Right ventricle myocardium superior (tissue), 1 donor: Measurements from ENCODE around the gene CUL5. TPM values are rescaled to one million over a fixed set of nuclear protein-coding genes. Genes with fewer than 3 reads are reported as not detected.

Experiments used
- ATAC-seq: fragments of 200-7000 bp; cut with Tn5 transposase; one replicate; pipeline ENCODE4 v1.9.1; 2020; ENCODE audit warnings: mild to moderate bottlenecking; ENCODE audit not compliant: poor library complexity
- DNase-seq: peaks from one replicate; pipeline ENCODE4 v3.0.0-alpha.2; 2020
- intact Hi-C: fragments of 100-400 bp; cut with DNase I; formaldehyde crosslinking; loops from one replicate; pipeline ENCODE4 v1.11.2; 2022
- total RNA-seq: library from RNA; stranded (reverse); fragmentation: NEBNext Ultra II Directional; extraction: Animal tissue kit (Norgen Biotek cat#: 25700); gene quantifications from one replicate; pipeline ENCODE4 v1.2.1, GENCODE V29; 2021
- donor health status: DM: no; HTN: yes; CAD: no; lungs with severe emphysema.

CUL5 gene
- total RNA-seq, 1 donor from 2014 or later = 37.6 TPM

DNA sequence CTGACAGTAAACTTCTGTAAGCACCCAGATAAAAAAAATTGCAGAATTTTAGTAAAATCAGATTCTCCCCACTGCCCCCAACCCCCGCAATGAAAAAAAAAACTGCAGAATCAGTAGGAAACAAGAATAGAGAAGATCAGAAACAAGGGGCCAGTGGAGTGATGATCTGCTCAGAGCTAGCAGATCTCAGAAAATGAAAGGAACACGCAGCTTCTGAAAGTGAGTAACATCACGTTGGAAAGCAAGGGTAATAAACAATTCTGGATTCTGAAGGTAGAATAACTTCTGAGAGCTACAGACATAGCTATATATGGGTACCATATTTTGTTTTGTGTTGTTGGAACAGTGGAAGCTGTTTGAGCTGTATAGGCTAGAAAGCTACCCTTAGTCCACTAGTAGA, 135.9 kb downstream of the CUL5 start:
- no peak for DNase-seq
- intact Hi-C loops = no loop called here
- ATAC-seq = no peak

DNA sequence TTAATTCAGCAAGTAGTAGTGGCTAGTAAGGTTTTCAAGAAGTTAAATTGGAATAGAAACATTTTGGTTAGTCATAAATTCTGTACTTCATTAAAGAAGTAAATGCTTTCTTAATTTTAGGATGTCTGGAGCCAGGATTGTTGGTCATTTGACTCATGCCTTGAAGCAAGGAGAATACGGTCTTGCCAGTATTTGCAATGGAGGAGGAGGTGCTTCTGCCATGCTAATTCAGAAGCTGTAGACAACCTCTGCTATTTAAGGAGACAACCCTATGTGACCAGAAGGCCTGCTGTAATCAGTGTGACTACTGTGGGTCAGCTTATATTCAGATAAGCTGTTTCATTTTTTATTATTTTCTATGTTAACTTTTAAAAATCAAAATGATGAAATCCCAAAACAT, 138.5 kb downstream of the CUL5 start:
- DNase-seq = no peak
- intact Hi-C loops = no loop called here
- ATAC-seq = peak; percentile 63

DNA sequence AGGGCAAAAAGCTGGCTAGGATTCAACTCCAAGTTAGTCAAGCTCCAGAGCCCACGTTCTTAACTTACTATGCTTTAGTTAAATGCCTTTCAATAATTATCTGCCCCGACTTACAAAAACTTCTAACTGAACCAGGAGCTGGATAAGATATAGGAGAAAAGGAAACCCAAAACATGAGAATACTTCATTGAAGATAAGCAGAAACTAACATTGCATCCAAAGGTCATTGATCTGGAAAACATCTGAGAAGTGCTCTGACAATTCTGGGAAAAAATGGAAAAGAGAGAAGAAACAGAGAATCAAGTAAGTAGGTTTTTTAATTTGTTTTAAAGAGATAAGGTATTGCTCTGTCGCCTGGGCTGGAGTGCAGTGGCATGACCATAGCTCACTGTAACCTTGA, 139.9 kb downstream of the CUL5 start:
- intact Hi-C loops = no loop called here
- DNase-seq (no peak), ATAC-seq (no peak)

DNA sequence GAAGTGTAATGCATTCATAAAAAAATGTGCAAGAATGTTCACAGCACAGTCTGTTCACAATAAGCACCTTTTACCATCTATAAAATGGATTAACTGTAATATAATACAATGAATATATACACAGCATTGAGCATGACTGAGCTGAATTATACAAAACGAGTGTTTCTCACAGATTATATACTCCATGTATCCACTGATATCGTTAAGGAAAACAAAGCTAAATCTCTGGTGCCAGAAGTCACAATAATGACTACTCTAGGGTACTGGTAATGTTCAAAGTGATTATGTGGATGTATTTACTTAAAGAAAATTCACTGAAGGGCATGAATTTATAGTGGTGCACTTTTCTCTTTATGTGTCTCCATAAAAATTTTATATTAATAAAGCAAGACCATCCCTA, 145.9 kb downstream of the CUL5 start:
- intact Hi-C loops = no loop called here
- DNase-seq (no peak), ATAC-seq (no peak)

Other genes starting within 250 kb of the CUL5 start
- 0.35 TPM for gene SLC35F2, start 150.1 kb upstream of the CUL5 start, total RNA-seq
- gene RAB39A, start 80.5 kb upstream of the CUL5 start, total RNA-seq = 0.51 TPM
- gene ACAT1, start 112.7 kb downstream of the CUL5 start, total RNA-seq = 417 TPM
- gene NPAT, start 213.7 kb downstream of the CUL5 start, total RNA-seq = 6.9 TPM
- 27.1 TPM for gene ATM, start 214.2 kb downstream of the CUL5 start, total RNA-seq